K562 (cell line): Measurements from ENCODE around the gene SMCO4. TPM values are rescaled to one million over a fixed set of nuclear protein-coding genes. Genes with fewer than 3 reads are reported as not detected.

Experiments used
- CBX2 ChIP-seq: fragments of 200-600 bp; sonication (generic); IDR thresholded peaks from one replicate; pipeline ENCODE4 v1.6.1; 2012; ENCODE audit warnings: mild to moderate bottlenecking, low read length, inconsistent platforms; ENCODE audit not compliant: insufficient read depth, poor library complexity, severe bottlenecking
- DPF2 ChIP-seq: fragments of 450-650 bp; IDR thresholded peaks from 2 replicates; pipeline ENCODE4 v1.6.1; 2016
- ERF ChIP-seq: fragments of 450-650 bp; formaldehyde crosslinking; IDR thresholded peaks from 2 replicates; pipeline ENCODE4 v1.4.0; 2020; ENCODE audit warnings: mild to moderate bottlenecking, mixed read lengths
- HMGXB4 ChIP-seq: sonication (generic); formaldehyde crosslinking; IDR thresholded peaks from 2 replicates; pipeline ENCODE4 v1.8.1; 2023; ENCODE audit warnings: mild to moderate bottlenecking, missing genetic modification reagents
- IRF9 ChIP-seq: fragments of 450-650 bp; IDR thresholded peaks from 2 replicates; pipeline ENCODE4 v1.6.1; 2016; ENCODE audit warnings: missing biosample characterization, missing genetic modification characterization
- KLF16 ChIP-seq: IDR thresholded peaks from 2 replicates; pipeline ENCODE4 v1.6.1; 2016; ENCODE audit warnings: antibody characterized with exemption
- L3MBTL2 ChIP-seq: fragments of 450-650 bp; IDR thresholded peaks from 2 replicates; pipeline ENCODE4 v1.6.1; 2016; ENCODE audit warnings: mild to moderate bottlenecking, moderate library complexity
- MGA ChIP-seq: fragments of 450-650 bp; IDR thresholded peaks from 2 replicates; pipeline ENCODE4 v1.6.1; 2016; ENCODE audit warnings: mild to moderate bottlenecking, moderate library complexity
- TFE3 ChIP-seq: fragments of 450-650 bp; formaldehyde crosslinking; IDR thresholded peaks from 2 replicates; pipeline ENCODE4 v1.4.0; 2020; ENCODE audit warnings: mild to moderate bottlenecking, mixed read lengths
- ZNF146 ChIP-seq: IDR thresholded peaks from one replicate; pipeline ENCODE4 v1.6.1; 2018; ENCODE audit warnings: missing compliant biosample characterization; ENCODE audit not compliant: unreplicated experiment
- ZNF444 ChIP-seq: fragments of 250-450 bp; sonication (Bioruptor Pico); IDR thresholded peaks from 2 replicates; pipeline ENCODE4 v1.4.0; 2020; ENCODE audit warnings: mild to moderate bottlenecking, moderate library complexity
- ZNF830 ChIP-seq: fragments of 250-450 bp; sonication (Bioruptor Pico); IDR thresholded peaks from 2 replicates; pipeline ENCODE4 v1.5.0; 2021; ENCODE audit warnings: mild to moderate bottlenecking
- polyA plus RNA-seq, 8 experiments: library from polyadenylated mRNA; depleted of rRNA in 4 of 8; stranded (reverse) in 5 of 8; unstranded in 3 of 8; fragments of >200 nt; fragmentation: Nextera tagmentation in 2 of 8; fragmentation: Illumina TruSeq in 1 of 8; extraction: Ambion mirVana in 2 of 8; extraction: Trizol in 1 of 8; gene quantifications; 2 replicates each; pipeline versions ENCODE4 v1.2.1 to v1.2.3, GENCODE V29; 2011 to 2014; ENCODE audit warnings: inconsistent platforms in 1 of 8, missing spikeins in 1 of 8
- total RNA-seq, 7 experiments: library from RNA; depleted of rRNA in 6 of 7; stranded (reverse); fragments of >200 nt in 6 of 7; fragmentation: Illumina TruSeq in 2 of 7; extraction: Trizol in 2 of 7; gene quantifications; 2 replicates each; pipeline versions ENCODE4 v1.2.1 to v1.2.3, GENCODE V29; 2011 to 2021; ENCODE audit warnings: low replicate concordance in 1 of 7

SMCO4 gene
- total and polyA plus RNA-seq, 9 of the 15 experiments (the other 6 are each of a cell fraction or from before 2014, with no cell fraction given): 1.8 to 27.8 (median 15.3) TPM

GRCh38 chr11:93543292-93543977, at the start of gene SMCO4 (continued):
- no peak for TF ChIP-seq MGA
- TF ChIP-seq L3MBTL2: peak; percentile 27; the same call in 1 of the 2 replicates
- no peak for TF ChIP-seq ZNF830
- TF ChIP-seq ERF (CRISPR knock-in tag): no peak
- no peak for TF ChIP-seq KLF16
- no peak for TF ChIP-seq CBX2
- peak; percentile 54; the same call in 1 of the 2 replicates for TF ChIP-seq DPF2
- no peak for TF ChIP-seq ZNF444
- no peak for TF ChIP-seq IRF9 (tag)
- no peak for TF ChIP-seq HMGXB4 (CRISPR knock-in tag)
- no peak for TF ChIP-seq ZNF146
- TF ChIP-seq TFE3: no peak
